GM21447 (cell line): Measurements from ENCODE around the gene ZNF598.

Experiments
- ATAC-seq: cut with Tn5 transposase; IDR thresholded peaks from one replicate; pipeline ENCODE4 v1.9.1; 2021; ENCODE audit not compliant: unreplicated experiment

The ZNF598 gene

GRCh38 chr16:2008009-2008526 is 1.6 kb downstream of the ZNF598 start:
- ATAC-seq = no peak

- ATAC-seq = no peak
Measured at GRCh38 chr16:2007081-2007836, 2.4 kb downstream of the ZNF598 start.

- ATAC-seq = no peak
Measured at GRCh38 chr16:2006317-2006716, 3.3 kb downstream of the ZNF598 start.

- no peak for ATAC-seq
Measured at GRCh38 chr16:2005646-2006045, 4.0 kb downstream of the ZNF598 start.

GRCh38 chr16:2004795-2005517 is 4.7 kb downstream of the ZNF598 start:
- no peak for ATAC-seq

GRCh38 chr16:2003827-2004641 is 5.6 kb downstream of the ZNF598 start:
- ATAC-seq = no peak

GRCh38 chr16:2003231-2003826 is 6.3 kb downstream of the ZNF598 start:
- ATAC-seq = no peak

GRCh38 chr16:2002406-2003230 is 7.0 kb downstream of the ZNF598 start:
- ATAC-seq = no peak

GRCh38 chr16:2001456-2002355 is 7.9 kb downstream of the ZNF598 start:
- no peak for ATAC-seq

- ATAC-seq = no peak
Measured at GRCh38 chr16:2001035-2001434, 8.6 kb downstream of the ZNF598 start.

- no peak for ATAC-seq
Measured at GRCh38 chr16:1999866-2000514, 9.6 kb downstream of the ZNF598 start.

- no peak for ATAC-seq
Measured at GRCh38 chr16:1998852-1999801, 10.5 kb downstream of the ZNF598 start.

- no peak for ATAC-seq
Measured at GRCh38 chr16:1998360-1998835, 11.2 kb downstream of the ZNF598 start.

- no peak for ATAC-seq
Measured at GRCh38 chr16:1997494-1998359, 11.9 kb downstream of the ZNF598 start.

GRCh38 chr16:1993731-1994131 is 15.9 kb downstream of the ZNF598 start:
- ATAC-seq = no peak

GRCh38 chr16:1992704-1993317 is 16.8 kb downstream of the ZNF598 start:
- ATAC-seq = no peak
